ENCODE results near the gene CCL11. TPM values are rescaled to one million over a fixed set of nuclear protein-coding genes. Genes with fewer than 3 reads are reported as not detected.

The CCL11 gene
- total and polyA plus RNA-seq, 4 donors: not detected

DNA sequence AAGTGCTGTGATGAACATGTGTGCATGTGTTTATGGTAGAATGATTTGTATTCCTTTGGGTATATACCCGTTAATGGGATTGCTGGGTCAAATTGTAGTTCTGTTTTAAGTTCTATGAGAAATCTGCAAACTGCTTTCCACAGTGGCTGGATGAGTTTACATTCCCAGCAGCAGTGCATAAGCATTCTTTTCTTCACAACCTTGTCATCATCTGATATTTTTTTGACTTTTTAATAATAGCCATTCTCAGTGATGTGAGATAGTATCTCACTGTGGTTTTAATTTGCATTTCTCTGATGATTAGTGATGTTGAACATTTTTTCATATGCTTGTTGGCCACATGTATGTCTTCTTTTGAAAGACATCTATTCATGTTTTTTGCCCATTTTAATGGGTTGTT lies 52.2 kb downstream of the CCL11 start:
- Histone ChIP-seq H3K36me3 (ENCODE audit: control insufficient read depth in 4 of 4, insufficient read depth in 3 of 4, low read depth in 1 of 4, low read length in 3 of 4) (no peaks in the 10 kb centered on the region), H3K27me3 (ENCODE audit: control insufficient read depth in 4 of 4, insufficient read depth in 4 of 4, low read length in 3 of 4) (peaks cover 0 to 3% (median 0%) of the 10 kb centered on the region in 4 donors), H3K9ac (ENCODE audit: low read depth in 1 of 2, low read length in 2 of 2) (no peak overlapping the region), H3K4me3 (ENCODE audit: low read depth in 1 of 3, low read length in 3 of 3) (no peak overlapping the region), H3K27ac (ENCODE audit: low read depth in 1 of 2, low read length in 2 of 2) (no peak overlapping the region), H3K4me1 (ENCODE audit: control insufficient read depth in 4 of 4, insufficient read depth in 4 of 4, low read length in 3 of 4) (no peaks in the 10 kb centered on the region), H3K9me3 (ENCODE audit: control insufficient read depth in 4 of 4, low read length in 3 of 4) (no peaks in the 10 kb centered on the region)
- no peak for TF ChIP-seq FOXA1 (IDR thresholded peaks at IDR 0.05)
- TF ChIP-seq, protein P1, sequence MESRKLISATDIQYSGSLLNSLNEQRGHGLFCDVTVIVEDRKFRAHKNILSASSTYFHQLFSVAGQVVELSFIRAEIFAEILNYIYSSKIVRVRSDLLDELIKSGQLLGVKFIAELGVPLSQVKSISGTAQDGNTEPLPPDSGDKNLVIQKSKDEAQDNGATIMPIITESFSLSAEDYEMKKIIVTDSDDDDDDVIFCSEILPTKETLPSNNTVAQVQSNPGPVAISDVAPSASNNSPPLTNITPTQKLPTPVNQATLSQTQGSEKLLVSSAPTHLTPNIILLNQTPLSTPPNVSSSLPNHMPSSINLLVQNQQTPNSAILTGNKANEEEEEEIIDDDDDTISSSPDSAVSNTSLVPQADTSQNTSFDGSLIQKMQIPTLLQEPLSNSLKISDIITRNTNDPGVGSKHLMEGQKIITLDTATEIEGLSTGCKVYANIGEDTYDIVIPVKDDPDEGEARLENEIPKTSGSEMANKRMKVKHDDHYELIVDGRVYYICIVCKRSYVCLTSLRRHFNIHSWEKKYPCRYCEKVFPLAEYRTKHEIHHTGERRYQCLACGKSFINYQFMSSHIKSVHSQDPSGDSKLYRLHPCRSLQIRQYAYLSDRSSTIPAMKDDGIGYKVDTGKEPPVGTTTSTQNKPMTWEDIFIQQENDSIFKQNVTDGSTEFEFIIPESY (IDR thresholded peaks at IDR 0.05): no peak
- no peak for TF ChIP-seq HNF4G (IDR thresholded peaks at IDR 0.05)
- TF ChIP-seq, protein P2, sequence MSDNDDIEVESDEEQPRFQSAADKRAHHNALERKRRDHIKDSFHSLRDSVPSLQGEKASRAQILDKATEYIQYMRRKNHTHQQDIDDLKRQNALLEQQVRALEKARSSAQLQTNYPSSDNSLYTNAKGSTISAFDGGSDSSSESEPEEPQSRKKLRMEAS (IDR thresholded peaks at IDR 0.05): no peak
- no peak for TF ChIP-seq TAF1 (conservative IDR thresholded peaks at IDR 0.05)
- TF ChIP-seq HNF4A (conservative IDR thresholded peaks at IDR 0.05): no peak
- TF ChIP-seq, protein P3, sequence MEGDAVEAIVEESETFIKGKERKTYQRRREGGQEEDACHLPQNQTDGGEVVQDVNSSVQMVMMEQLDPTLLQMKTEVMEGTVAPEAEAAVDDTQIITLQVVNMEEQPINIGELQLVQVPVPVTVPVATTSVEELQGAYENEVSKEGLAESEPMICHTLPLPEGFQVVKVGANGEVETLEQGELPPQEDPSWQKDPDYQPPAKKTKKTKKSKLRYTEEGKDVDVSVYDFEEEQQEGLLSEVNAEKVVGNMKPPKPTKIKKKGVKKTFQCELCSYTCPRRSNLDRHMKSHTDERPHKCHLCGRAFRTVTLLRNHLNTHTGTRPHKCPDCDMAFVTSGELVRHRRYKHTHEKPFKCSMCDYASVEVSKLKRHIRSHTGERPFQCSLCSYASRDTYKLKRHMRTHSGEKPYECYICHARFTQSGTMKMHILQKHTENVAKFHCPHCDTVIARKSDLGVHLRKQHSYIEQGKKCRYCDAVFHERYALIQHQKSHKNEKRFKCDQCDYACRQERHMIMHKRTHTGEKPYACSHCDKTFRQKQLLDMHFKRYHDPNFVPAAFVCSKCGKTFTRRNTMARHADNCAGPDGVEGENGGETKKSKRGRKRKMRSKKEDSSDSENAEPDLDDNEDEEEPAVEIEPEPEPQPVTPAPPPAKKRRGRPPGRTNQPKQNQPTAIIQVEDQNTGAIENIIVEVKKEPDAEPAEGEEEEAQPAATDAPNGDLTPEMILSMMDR (IDR thresholded peaks at IDR 0.05; ENCODE audit: low read depth, low read length, missing input control): no peak
- TF ChIP-seq YY1 (IDR thresholded peaks at IDR 0.05): no peak
- TF ChIP-seq RXRA (IDR thresholded peaks at IDR 0.05): no peak
- TF ChIP-seq RAD21 (IDR thresholded peaks at IDR 0.05): no peak
- TF ChIP-seq JUND (IDR thresholded peaks at IDR 0.05): no peak
- TF ChIP-seq EGR1 (IDR thresholded peaks at IDR 0.05; ENCODE audit: low read depth in 2 of 2): no peak
- no peak for TF ChIP-seq GABPA (IDR thresholded peaks at IDR 0.05 in 1 of 2, conservative IDR thresholded peaks at IDR 0.05 in 1 of 2)
- no peak for TF ChIP-seq SP1 (IDR thresholded peaks at IDR 0.05)
- TF ChIP-seq FOXA2 (IDR thresholded peaks at IDR 0.05): no peak
- TF ChIP-seq, protein P4, sequence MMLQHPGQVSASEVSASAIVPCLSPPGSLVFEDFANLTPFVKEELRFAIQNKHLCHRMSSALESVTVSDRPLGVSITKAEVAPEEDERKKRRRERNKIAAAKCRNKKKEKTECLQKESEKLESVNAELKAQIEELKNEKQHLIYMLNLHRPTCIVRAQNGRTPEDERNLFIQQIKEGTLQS (IDR thresholded peaks at IDR 0.05): no peak
- DNase-seq (ENCODE audit: low spot score): no peak
- WGBS: 77% methylated on average over 1 of the region's 1 CpG

Other genes starting within 250 kb of the CCL11 start
- 1 to 10 TPM; 3.5 to 6.1 TPM for gene CCL2, start 30.5 kb upstream of the CCL11 start, total RNA-seq
- gene CCL2, start 30.5 kb upstream of the CCL11 start, polyA plus RNA-seq: 1 to 10 TPM; 4.7 to 8.9 TPM
- not detected for gene CCL7, start 15.5 kb upstream of the CCL11 start, total RNA-seq
- gene CCL7, start 15.5 kb upstream of the CCL11 start, polyA plus RNA-seq: not detected
- not detected for gene CCL8, start 33.7 kb downstream of the CCL11 start, total RNA-seq
- gene CCL8, start 33.7 kb downstream of the CCL11 start, polyA plus RNA-seq: under 1 TPM in 1 of 2 donors, not detected in 1; 0.03 TPM
- under 1 TPM in 1 of 2 donors, not detected in 1; 0.84 TPM for gene CCL13, start 70.7 kb downstream of the CCL11 start, total RNA-seq
- under 1 TPM in 1 of 2 donors, not detected in 1; 0.12 TPM for gene CCL13, start 70.7 kb downstream of the CCL11 start, polyA plus RNA-seq
- not detected for gene CCL1, start 77.5 kb downstream of the CCL11 start, total RNA-seq
- not detected for gene CCL1, start 77.5 kb downstream of the CCL11 start, polyA plus RNA-seq

Measured in liver (tissue), 9 donors.